GM19035 (cell line): ENCODE data around the gene CPA3.
A peak's percentile ranks its signal among the peaks of the same experiment; 100 is the strongest.

ENCODE experiments used
- ATAC-seq: cut with Tn5 transposase; IDR thresholded peaks from one replicate; pipeline ENCODE4 v1.9.1; 2021; ENCODE audit not compliant: unreplicated experiment

CPA3 gene

DNA sequence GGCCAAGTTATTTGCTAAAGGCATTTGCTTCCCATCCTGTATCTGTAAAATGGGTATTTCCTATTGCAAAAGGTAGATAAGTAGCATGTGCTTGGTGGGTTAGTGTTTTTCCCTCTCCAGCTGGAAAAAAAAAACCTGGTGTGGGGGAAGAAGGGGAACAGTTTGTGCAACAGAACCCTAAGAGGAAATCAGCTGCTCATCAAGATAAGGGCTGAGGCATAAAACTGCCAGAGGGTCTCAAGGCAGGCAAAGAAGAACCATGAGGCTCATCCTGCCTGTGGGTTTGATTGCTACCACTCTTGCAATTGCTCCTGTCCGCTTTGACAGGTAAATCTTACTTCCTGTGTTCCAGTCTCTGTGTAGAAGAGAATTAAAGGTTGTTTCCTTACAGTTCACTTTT lies at the start of gene CPA3:
CPA3 (plus strand) TSS at position 248 of the 400 bp plus-strand sequence; CDS start at position 260, 12 bp downstream.
- ATAC-seq: no peak

- ATAC-seq: no peak
Observed at GRCh38 chr3:148815316-148816110, 49.6 kb upstream of the CPA3 start.

GRCh38 chr3:148816427-148816826 lies 48.7 kb upstream of the CPA3 start:
- ATAC-seq: no peak

DNA sequence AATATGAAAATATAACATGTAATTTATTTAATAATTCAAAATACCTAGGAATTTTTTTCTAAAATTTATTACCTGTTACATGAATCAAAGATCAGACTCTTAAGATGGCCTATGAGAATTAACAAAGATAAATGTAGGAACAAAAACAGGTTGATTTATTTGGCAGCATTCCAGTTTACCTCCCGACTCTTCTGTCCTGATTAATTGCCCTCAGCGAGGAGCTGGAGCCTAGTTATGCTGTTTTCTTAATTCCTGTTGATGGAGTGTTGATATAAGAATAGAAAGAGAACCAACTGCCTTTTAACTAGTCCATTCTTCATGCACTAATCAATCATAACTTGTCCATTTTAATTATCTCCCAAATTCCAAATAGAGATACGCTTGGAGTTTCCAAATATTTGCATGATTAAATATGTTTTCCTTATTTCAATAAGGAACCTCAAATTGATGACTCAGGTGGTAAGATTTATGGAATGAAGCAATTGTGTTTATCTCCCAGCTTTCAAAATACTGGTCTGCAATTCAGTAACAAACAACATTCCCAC lies 48.0 kb upstream of the CPA3 start:
- ATAC-seq: no peak

DNA sequence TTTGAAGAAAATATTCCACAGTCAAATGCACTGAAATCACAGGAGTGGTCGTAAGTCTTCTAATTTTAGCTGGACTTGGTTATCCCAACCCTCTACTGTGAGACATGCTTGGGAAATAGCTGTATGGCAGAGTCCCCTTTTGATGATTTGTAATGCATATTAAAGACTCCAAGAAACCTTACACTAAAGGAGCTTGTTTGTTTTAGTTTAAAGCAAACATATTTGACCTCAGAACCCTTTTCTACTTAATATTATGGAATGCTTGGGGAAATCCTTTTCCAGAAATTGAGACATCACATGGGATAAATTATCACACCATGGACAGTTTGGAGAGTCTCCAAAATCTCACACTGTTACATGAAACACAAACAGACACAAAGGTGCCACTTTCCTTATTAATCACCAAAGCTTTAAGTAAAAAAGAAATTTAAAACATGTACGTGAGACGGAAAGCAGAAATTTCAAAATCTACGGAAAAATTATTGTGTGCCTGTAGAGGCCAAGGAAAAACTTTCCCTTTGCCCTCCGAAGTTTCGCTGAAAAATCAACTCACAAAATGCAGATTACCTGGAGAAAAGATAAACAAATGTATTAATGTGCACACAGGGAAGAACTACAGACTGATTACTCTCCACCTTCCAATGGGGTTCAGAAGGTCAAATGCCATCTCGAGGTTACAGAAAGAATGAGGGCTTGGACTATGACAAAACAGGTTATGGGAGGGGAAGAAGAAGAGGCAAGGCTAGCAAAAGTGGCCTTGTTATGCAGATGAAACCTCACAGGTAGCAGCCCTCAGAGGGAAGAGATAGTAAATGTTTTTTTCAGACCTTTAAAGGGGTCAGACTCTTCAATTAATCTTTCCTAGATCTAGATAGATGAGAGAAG lies 44.5 kb upstream of the CPA3 start:
- no peak for ATAC-seq

- ATAC-seq: no peak
Observed at GRCh38 chr3:148823026-148823425, 42.1 kb upstream of the CPA3 start.

DNA sequence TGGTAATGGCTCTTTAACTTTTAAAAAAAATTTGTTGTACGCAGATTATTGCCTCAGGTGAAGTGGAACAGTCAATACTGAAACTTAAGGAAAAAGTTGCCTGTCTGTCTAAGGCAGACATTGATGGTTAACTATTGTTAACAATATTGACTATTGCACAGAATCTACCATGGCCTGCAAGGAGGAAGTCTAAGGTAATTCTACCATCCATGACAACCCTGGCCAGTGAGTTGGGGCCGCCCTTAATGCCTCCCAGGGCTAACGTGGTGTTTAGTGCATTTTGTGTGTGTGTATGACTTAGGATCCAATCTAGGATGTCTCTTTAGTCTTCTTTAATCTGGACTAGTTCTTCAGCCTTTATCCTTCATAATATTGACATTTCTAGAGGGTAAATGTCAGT lies 39.6 kb upstream of the CPA3 start:
- no peak for ATAC-seq

DNA sequence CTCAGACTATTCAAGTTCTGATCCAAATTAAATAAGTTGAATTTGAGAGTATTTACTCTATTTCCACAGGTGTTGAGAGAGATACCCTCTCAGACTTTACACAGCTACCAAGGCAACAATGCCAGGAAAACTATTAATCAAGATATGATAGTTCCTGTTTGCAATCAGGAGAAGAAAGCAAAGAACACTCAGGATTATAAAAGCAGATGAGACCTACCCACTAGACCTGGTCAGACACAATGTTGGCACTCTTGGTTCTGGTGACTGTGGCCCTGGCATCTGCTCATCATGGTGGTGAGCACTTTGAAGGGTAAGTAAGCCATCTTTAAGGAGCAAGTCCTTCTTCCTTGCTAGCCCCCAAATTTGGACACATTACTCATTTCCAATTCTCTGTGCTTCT lies 37.5 kb upstream of the CPA3 start, which contains the start of gene CPB1:
CPB1 (plus strand) TSS at position 227 of the 400 bp plus-strand sequence; CDS start at position 240, 13 bp downstream.
- ATAC-seq: no peak

DNA sequence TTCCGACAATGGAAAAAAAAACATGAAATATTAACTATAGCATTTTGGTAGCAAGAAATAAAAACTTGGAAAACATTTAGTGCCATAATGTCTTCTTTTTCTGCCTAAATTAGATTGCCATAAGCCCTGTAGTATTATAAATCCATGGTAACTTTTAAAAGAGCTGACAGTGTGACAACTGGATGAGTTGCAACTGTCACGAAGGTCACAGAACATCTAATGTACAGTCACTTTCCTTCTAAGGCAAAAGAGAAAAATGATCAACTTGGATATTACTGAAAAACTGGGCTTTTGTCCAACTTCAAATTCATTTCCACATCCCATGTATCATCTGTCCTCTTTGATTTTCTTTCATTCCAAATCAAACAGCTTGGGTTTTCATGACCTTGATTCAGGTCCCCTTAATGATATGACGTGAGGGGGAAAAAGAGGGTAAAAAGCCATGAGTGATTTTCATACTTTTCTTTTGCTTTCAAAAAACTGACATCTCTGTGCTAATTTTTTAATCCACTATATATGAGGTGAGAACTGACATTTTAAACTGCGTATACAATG lies 36.9 kb upstream of the CPA3 start:
- no peak for ATAC-seq

DNA sequence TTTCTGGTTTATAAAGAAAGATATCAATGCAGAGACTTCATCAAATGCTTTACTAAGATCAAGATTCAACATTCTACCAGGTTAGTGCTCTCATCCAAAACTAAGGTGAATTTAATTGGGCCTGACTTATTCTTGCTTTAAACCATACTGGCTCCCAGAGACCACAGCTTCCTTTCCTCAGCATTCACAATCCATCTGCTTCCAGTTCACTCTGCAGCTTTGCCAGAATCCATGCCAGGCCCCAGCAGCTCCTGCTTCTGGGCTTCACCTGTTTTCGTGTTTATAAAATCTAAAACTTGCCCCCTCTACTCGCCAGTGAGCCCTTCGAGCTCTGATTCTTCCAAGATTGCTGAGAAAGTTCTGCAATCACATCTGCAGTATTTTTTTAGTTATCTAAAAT lies 35.2 kb upstream of the CPA3 start:
- ATAC-seq: no peak

GRCh38 chr3:148833223-148833622 lies 31.9 kb upstream of the CPA3 start:
- ATAC-seq: no peak

DNA sequence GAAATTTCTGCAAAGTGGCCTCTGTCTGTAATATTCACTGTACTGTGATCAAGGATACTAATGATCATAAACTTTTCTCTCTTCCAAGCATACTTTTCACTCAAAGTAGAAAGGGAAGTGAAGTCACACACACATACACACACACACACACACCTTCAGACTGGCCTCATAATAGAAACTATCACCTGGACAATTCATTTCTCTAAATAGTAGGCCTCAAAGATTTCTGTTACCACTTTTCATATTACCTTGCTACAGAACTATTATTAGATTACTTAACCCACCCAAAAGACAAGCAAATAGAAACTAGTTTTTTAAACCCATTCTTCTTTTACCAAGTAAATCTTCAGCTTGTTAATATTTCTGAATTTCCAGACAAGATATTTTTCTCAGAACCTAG lies 25.3 kb upstream of the CPA3 start:
- ATAC-seq: peak; percentile 67

- no peak for ATAC-seq
Observed at GRCh38 chr3:148840451-148840850, 24.6 kb upstream of the CPA3 start.

DNA sequence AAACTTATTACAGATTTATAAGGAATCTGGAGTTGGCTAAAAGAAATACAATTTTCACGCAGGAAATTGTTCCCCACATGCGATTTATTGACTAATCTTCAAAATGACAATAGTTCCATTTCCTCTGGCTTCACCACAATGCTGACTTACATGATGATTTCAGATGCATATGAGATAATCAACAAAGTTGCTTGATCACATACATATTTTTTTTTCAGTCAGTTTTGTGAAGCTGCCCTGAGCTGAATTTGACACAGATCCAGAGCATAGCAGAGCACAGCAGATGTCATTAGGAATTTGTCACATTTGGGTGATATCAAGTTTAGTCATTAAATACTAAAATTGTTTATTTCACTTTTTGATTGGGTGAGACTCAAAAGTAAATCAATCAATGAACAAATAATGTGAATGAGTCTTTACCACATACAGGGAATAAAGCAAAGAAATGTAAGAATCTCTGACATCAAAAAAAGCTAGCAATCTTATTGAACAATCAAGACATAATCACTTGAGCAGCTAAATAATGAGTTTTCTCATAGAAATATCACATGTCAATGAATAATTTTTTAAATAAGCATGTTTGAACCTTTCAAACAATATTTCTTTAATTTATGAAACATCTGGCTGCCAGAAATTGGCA lies 19.2 kb upstream of the CPA3 start:
- ATAC-seq: no peak

GRCh38 chr3:148847351-148847750 lies 17.7 kb upstream of the CPA3 start:
- no peak for ATAC-seq

GRCh38 chr3:148848410-148848809 lies 16.7 kb upstream of the CPA3 start:
- ATAC-seq: no peak

- no peak for ATAC-seq
Observed at GRCh38 chr3:148852271-148852992, 12.7 kb upstream of the CPA3 start.

- no peak for ATAC-seq
Observed at GRCh38 chr3:148853076-148853475, 12.0 kb upstream of the CPA3 start.

GRCh38 chr3:148854061-148854460 lies 11.0 kb upstream of the CPA3 start:
- ATAC-seq: no peak

DNA sequence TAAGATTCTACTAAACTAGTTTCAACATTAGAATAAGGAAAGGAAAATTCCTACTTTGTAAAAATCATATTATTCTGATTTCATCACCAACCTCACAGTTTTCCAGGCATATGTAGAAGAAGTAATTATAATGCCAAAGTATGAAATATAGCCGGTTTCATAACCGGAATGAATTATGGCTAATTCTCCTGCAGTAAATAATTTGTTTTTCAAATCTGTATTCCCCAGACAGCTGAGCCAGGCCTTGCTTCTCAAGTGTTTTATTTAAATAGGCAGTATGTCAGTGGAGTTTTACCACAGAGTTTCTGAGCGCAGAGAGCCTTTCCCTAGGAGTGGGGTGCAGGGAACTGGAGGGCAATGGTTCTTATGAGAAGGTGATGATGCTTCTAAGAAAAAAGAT lies 8.7 kb upstream of the CPA3 start:
- no peak for ATAC-seq
